NT2/D1 (cell line): ENCODE measurements around the gene LYZL4.

Source experiments
- DNase-seq: peaks from one replicate; pipeline ENCODE4 v3.0.0-alpha.2; 2011; ENCODE audit warnings: low read depth, low spot score
- H3K27me3 ChIP-seq: 2 replicates; pipeline ENCODE4 v1.6.0; 2011; ENCODE audit warnings: mild to moderate bottlenecking; ENCODE audit not compliant: insufficient read length, insufficient read depth
- H3K36me3 ChIP-seq: 2 replicates; pipeline ENCODE4 v1.6.1; 2011; ENCODE audit warnings: mild to moderate bottlenecking, low read length, mixed read lengths; ENCODE audit not compliant: insufficient read depth, insufficient read length
- H3K4me1 ChIP-seq: 2 replicates; pipeline ENCODE4 v1.5.1; 2011; ENCODE audit not compliant: insufficient read depth, insufficient read length
- H3K4me3 ChIP-seq: 2 replicates; pipeline ENCODE4 v1.5.1; 2011; ENCODE audit warnings: low read depth; ENCODE audit not compliant: insufficient read length
- H3K9ac ChIP-seq: 2 replicates; pipeline ENCODE4 v1.6.0; 2011; ENCODE audit warnings: low read depth; ENCODE audit not compliant: insufficient read length
- H3K9me3 ChIP-seq: 2 replicates; pipeline ENCODE4 v1.5.1; 2011; ENCODE audit warnings: mild to moderate bottlenecking, low read length; ENCODE audit not compliant: insufficient read depth
- SUZ12 ChIP-seq: IDR thresholded peaks from 2 replicates; pipeline ENCODE4 v1.6.1; 2011; ENCODE audit not compliant: insufficient read length, insufficient read depth; ENCODE audit errors: extremely low read depth
- YY1 ChIP-seq: IDR thresholded peaks from 2 replicates; pipeline ENCODE4 v1.6.1; 2011; ENCODE audit not compliant: insufficient read length, insufficient read depth
- ZNF274 ChIP-seq: IDR thresholded peaks from 2 replicates; pipeline ENCODE4 v1.6.1; 2011; ENCODE audit warnings: mild to moderate bottlenecking, low read depth, low read length

LYZL4 gene

DNA sequence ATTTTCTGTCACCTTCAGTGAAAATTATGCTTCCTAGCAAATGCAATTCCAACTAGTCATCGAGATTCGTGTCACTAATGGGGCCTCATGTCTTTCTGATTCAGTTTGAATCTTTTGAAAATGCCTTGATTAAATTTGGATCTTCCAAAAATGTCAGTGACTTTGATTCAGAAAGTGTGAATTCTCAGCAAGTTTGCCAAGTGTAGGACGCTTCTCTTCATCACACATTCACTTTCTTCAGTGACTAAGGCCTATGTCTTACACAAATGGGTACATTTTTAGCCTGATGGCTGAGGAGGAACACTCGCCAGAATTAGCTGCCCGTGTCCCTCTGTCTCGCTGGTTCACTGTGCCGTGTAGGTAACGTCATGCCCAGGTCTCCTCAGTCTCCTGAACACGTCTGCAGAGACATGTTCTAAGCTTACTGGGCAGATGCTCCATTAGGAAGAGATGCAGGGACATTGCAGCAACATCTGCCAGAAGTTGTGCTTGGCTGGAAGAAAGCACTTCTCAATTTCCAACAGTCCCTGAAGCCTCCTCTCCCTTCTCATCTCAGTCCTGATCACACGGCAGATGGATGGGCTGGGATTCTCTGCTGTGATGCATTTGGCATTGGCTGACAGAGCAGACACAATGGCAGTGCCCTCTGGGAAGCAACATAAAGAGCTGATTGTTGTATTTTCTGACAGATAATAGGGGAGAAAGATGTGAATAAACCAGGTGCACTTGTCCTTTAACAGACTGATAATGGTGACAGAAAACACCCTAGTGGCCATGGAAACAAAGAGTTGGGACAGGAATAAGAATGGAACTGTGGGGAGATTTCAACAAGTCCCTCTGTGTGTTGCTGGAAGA, 29.1 kb upstream of the LYZL4 start:
- Histone ChIP-seq H3K9me3 (peaks cover 6% of the 10 kb centered on the region; the same call in 1 of the 2 replicates), H3K27me3 (no peaks in the 10 kb centered on the region), H3K4me1 (no peaks in the 10 kb centered on the region), H3K4me3 (no peak overlapping the region), H3K36me3 (no peaks in the 10 kb centered on the region), H3K9ac (no peak overlapping the region)
- TF ChIP-seq ZNF274 (no peak), YY1 (no peak), SUZ12 (no peak)
- DNase-seq: no peak

GRCh38 chr3:42438758-42439157, 28.3 kb upstream of the LYZL4 start:
- no peak for DNase-seq
- Histone ChIP-seq H3K27me3 (no peaks in the 10 kb centered on the region), H3K9me3 (peaks cover 6% of the 10 kb centered on the region; the same call in 1 of the 2 replicates), H3K4me1 (no peaks in the 10 kb centered on the region), H3K4me3 (no peak overlapping the region), H3K36me3 (no peaks in the 10 kb centered on the region), H3K9ac (no peak overlapping the region)
- no peak for TF ChIP-seq SUZ12
- TF ChIP-seq YY1: no peak

GRCh38 chr3:42438193-42438592, 27.8 kb upstream of the LYZL4 start:
- no peak for TF ChIP-seq ZNF274
- TF ChIP-seq SUZ12: no peak
- no peak for TF ChIP-seq YY1

DNA sequence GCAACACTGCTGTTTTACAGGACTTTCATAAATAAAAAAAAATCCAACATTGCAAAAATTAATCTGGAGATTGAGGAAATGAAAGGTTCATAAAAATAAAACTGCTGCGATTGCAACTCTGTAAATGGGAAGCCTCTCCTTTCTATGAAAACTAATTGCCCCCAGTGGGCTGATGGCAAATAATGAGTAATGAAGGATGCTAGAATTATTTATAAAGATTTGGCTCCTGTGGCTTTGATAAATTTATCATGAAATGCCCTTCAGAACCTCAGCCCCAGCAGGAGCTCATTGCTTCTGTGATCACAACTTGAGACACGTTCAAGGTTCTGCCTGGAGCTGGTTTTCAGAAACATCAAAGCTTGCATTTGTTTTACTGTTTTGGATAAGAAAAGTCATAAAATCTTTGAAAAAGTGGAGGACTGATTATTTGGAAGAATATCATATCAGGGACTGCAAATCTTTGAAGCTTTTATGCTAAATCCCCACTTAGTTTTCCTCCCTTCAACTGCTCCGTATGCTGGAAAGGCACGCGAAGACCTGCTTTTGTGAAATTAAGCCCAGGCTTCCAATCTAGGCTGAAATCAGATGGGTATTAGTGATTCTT, 24.5 kb upstream of the LYZL4 start:
- Histone ChIP-seq H3K27me3 (no peaks in the 10 kb centered on the region), H3K9me3 (peaks cover 21% of the 10 kb centered on the region), H3K36me3 (no peaks in the 10 kb centered on the region), H3K4me3 (no peak overlapping the region), H3K4me1 (no peaks in the 10 kb centered on the region), H3K9ac (no peak overlapping the region)
- TF ChIP-seq SUZ12 (no peak), ZNF274 (no peak), YY1 (no peak)
- no peak for DNase-seq

More at GRCh38 chr3:42438193-42438592, 27.8 kb upstream of the LYZL4 start:
- Histone ChIP-seq H3K36me3 (no peaks in the 10 kb centered on the region), H3K27me3 (no peaks in the 10 kb centered on the region), H3K9me3 (peaks cover 10% of the 10 kb centered on the region), H3K4me3 (no peak overlapping the region), H3K9ac (no peak overlapping the region), H3K4me1 (no peaks in the 10 kb centered on the region)
- no peak for DNase-seq

DNA sequence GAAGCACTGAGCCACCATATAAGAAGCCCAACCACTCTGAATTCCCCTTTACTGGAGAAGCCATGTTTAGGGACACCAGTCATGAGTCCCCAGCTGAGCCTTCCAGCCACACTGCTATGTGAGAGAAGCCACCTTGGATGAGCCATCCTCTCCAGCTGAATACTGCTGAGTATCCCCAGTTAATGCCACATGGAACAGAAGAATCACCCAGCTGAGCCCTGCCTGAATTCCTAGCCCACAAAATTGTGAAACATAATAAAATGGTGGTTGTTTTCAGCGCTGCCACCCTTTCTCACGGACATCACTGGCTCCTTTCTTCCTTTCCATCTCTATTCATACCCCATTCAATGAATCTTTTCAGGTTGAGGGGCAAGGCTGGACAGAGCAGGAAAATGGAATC, 22.1 kb upstream of the LYZL4 start:
- no peaks in the 10 kb centered on the region for H3K36me3 ChIP-seq
- no peak for DNase-seq
- TF ChIP-seq ZNF274 (no peak), YY1 (no peak), SUZ12 (no peak)
- no peaks in the 10 kb centered on the region for H3K27me3 ChIP-seq
- peaks cover 21% of the 10 kb centered on the region for H3K9me3 ChIP-seq
- no peak overlapping the region for H3K9ac ChIP-seq
- H3K4me3 ChIP-seq: no peak overlapping the region
- no peaks in the 10 kb centered on the region for H3K4me1 ChIP-seq

DNA sequence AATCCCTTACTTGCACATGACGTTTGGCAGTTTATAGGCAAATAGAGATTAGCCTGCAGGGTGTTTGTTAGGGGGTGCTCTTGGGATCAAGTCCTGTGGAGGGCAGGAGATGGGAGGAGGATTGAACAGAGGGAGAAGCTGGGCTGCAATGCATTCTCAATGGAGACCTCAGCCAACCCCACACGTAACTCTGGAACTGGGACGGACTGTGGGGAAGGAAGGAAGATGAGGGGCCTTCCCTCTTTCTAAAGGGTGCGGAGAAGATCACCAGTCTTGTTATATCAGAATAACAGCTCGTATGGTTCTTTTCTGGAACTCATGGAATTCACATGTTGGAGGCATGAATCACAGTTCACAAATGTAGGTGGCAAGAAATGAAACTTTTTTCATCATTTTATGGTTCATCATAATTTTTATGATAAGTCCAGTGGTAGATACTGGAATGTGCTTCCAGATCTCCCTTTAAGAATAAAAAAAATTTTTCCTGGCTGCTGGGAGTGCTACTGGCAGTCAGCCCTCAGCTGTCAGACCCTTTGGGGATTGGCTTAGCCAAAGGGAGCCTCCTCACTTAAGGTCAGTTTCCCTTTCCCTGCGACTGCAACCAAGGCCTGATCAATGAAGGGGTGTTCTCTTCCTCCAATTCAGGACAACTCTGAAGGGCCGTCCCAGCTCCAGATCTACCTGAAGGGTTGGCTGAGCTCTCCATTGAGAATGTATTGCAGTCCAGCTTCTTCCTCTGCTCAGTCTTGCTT, 20.5 kb upstream of the LYZL4 start:
- Histone ChIP-seq H3K9me3 (peaks cover 21% of the 10 kb centered on the region), H3K27me3 (no peaks in the 10 kb centered on the region), H3K9ac (no peak overlapping the region), H3K4me3 (no peak overlapping the region), H3K36me3 (no peaks in the 10 kb centered on the region), H3K4me1 (no peaks in the 10 kb centered on the region)
- TF ChIP-seq SUZ12 (no peak), YY1 (no peak), ZNF274 (no peak)
- DNase-seq: no peak

DNA sequence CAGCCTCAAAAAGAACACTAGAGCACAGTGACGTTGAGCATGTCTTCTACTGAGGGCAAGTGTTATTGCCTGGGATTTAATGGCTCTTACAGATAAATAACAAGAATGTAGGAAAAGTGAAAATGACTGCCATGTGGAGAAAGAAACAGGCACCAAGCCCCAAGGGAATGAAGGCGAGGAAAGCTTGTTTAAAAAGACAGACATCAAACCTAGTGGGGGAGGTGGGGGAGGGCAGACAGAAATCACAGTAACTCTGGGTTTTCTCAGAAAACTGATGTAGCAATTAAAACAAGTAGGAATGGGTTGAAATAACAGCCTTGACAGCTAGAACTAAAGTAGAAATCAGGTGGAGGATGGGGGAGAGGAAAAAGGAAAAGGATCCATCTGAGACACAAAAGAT, 18.4 kb upstream of the LYZL4 start:
- no peaks in the 10 kb centered on the region for H3K27me3 ChIP-seq
- H3K4me1 ChIP-seq: no peaks in the 10 kb centered on the region
- DNase-seq: no peak
- no peak overlapping the region for H3K9ac ChIP-seq
- H3K4me3 ChIP-seq: no peak overlapping the region
- TF ChIP-seq YY1 (no peak), ZNF274 (no peak), SUZ12 (no peak)
- no peaks in the 10 kb centered on the region for H3K36me3 ChIP-seq
- H3K9me3 ChIP-seq: peaks cover 21% of the 10 kb centered on the region
